Left lung (tissue), 10 donors: ENCODE results near the gene C18orf32. TPM values are rescaled to one million over a fixed set of nuclear protein-coding genes. Genes with fewer than 3 reads are reported as not detected.
"Not testable (repeated sequence)": the region's sequence is repeated elsewhere in the genome, so short reads cannot be mapped to it uniquely, and the experiment has no call there.

ENCODE experiments used
- ATAC-seq: fragments of 200-7000 bp; cut with Tn5 transposase; one replicate; pipeline ENCODE4 v1.9.1; 2020; ENCODE audit warnings: moderate library complexity
- DNase-seq, 4 donors: peaks; one replicate each; pipeline ENCODE4 v3.0.0-alpha.2; 2013 to 2020
- H3K27ac ChIP-seq, 2 donors: fragments of 200-600 bp; sonication (generic) in 1 of 2; one replicate each; pipeline versions ENCODE4 v1.5.0 to v1.8.0; 2020 to 2021
- H3K27me3 ChIP-seq, 2 donors: fragments of 200-600 bp; sonication (generic) in 1 of 2; one replicate each; pipeline versions ENCODE4 v1.5.0 to v1.8.0; 2020 to 2021
- H3K36me3 ChIP-seq, 2 donors: fragments of 200-600 bp; sonication (generic) in 1 of 2; one replicate each; pipeline versions ENCODE4 v1.5.0 to v1.8.0; 2020 to 2021
- H3K4me1 ChIP-seq, 2 donors: fragments of 200-600 bp; one replicate each; pipeline ENCODE4 v1.8.0; 2021
- H3K4me3 ChIP-seq, 2 donors: fragments of 200-600 bp; sonication (generic) in 1 of 2; one replicate each; pipeline versions ENCODE4 v1.5.0 to v1.8.0; 2020 to 2021; ENCODE audit warnings: mild to moderate bottlenecking in 1 of 2
- H3K9me3 ChIP-seq, 2 donors: fragments of 200-600 bp; sonication (generic) in 1 of 2; one replicate each; pipeline versions ENCODE4 v1.5.0 to v1.8.0; 2020 to 2021
- CTCF ChIP-seq, 2 donors: fragments of 200-600 bp; sonication (generic) in 1 of 2; IDR thresholded peaks; one replicate each; pipeline versions ENCODE4 v1.5.0 to v1.8.0; 2021; ENCODE audit warnings: antibody characterized with exemption in 2 of 2
- intact Hi-C, 2 donors: fragments of 100-400 bp; cut with DNase I; formaldehyde crosslinking; loops; one replicate each; pipeline versions ENCODE4 v1.11.2 to v1.14.2; 2022
- polyA plus RNA-seq, 6 donors: library from polyadenylated mRNA; unstranded; fragments of 120-200 nt; gene quantifications; one replicate each; pipeline ENCODE4 v1.2.1, GENCODE V29; 2013; ENCODE audit not compliant: insufficient read length in 6 of 6
- total RNA-seq, 2 donors: library from RNA; stranded (reverse); fragmentation: NEBNext Ultra II Directional; extraction: Animal tissue kit (Norgen Biotek cat#: 25700); gene quantifications; one replicate each; pipeline ENCODE4 v1.2.1, GENCODE V29; 2021
- donor health status: DM: no; HTN: yes; CAD: no.
- donor health status: DM: no; HTN: no; CAD: no.

Gene C18orf32
- total and polyA plus RNA-seq, 8 donors = 22.3 to 78.6 (median 25.6) TPM

GRCh38 chr18:49514577-49514976 lies 27.5 kb upstream of the C18orf32 start:
- Histone ChIP-seq H3K9me3 (no peaks in the 10 kb centered on the region), H3K4me3 (no peak overlapping the region), H3K36me3 (no peaks in the 10 kb centered on the region), H3K4me1 (no peaks in the 10 kb centered on the region), H3K27me3 (no peaks in the 10 kb centered on the region), H3K27ac (no peak overlapping the region)
- DNase-seq = no peak
- no peak for ATAC-seq
- intact Hi-C loops = loop anchor here in 1 of 2 donors (5.0 kb wide), 1 partner anchor 338 kb away; no protein-coding TSS in a partner anchor
- TF ChIP-seq CTCF (IDR thresholded peaks at IDR 0.05) = no peak

- not testable (repeated sequence) for H3K27me3 ChIP-seq, DNase-seq, H3K36me3 ChIP-seq, H3K27ac ChIP-seq, H3K4me1 ChIP-seq, ATAC-seq, H3K9me3 ChIP-seq, H3K4me3 ChIP-seq
- intact Hi-C loops = loop anchor here in 1 of 2 donors (5.0 kb wide), 1 partner anchor 339 kb away; no protein-coding TSS in a partner anchor
These were observed 25.8 kb upstream of the C18orf32 start for GRCh38 chr18:49512876-49513275.

- ATAC-seq = peak; percentile 88
- Histone ChIP-seq H3K36me3 (no peaks in the 10 kb centered on the region), H3K27ac (no peak overlapping the region), H3K9me3 (no peaks in the 10 kb centered on the region), H3K4me3 (no peak overlapping the region), H3K27me3 (no peaks in the 10 kb centered on the region), H3K4me1 (no peaks in the 10 kb centered on the region)
- DNase-seq = peak in 2 of 4 donors; percentile 37 to 62
- intact Hi-C loops = loop anchor here in 1 of 2 donors (5.0 kb wide), 1 partner anchor 342 kb away; no protein-coding TSS in a partner anchor
- TF ChIP-seq CTCF (IDR thresholded peaks at IDR 0.05) = peak; percentile 67 to 91
These were observed 23.5 kb upstream of the C18orf32 start for GRCh38 chr18:49510393-49511115.

- ATAC-seq, H3K4me1 ChIP-seq, intact Hi-C loops, H3K36me3 ChIP-seq, DNase-seq, H3K9me3 ChIP-seq, H3K4me3 ChIP-seq, H3K27ac ChIP-seq, H3K27me3 ChIP-seq: not testable (repeated sequence)
These were observed 19.4 kb upstream of the C18orf32 start for GRCh38 chr18:49506438-49506837.

GRCh38 chr18:49503931-49504330 lies 16.9 kb upstream of the C18orf32 start:
- no peaks in the 10 kb centered on the region for H3K4me1 ChIP-seq
- H3K27me3 ChIP-seq = peaks cover 5 to 18% of the 10 kb centered on the region in 2 donors
- DNase-seq (no peak), ATAC-seq (no peak)
- no peak for TF ChIP-seq CTCF (IDR thresholded peaks at IDR 0.05)
- H3K27ac ChIP-seq = no peak overlapping the region
- H3K9me3 ChIP-seq = no peaks in the 10 kb centered on the region
- intact Hi-C loops = no loop called here
- H3K36me3 ChIP-seq = no peaks in the 10 kb centered on the region
- no peak overlapping the region for H3K4me3 ChIP-seq

- Histone ChIP-seq H3K4me3 (no peak overlapping the region), H3K36me3 (no peaks in the 10 kb centered on the region), H3K27me3 (peaks cover 5 to 20% of the 10 kb centered on the region in 2 donors), H3K27ac (no peak overlapping the region), H3K9me3 (no peaks in the 10 kb centered on the region), H3K4me1 (no peaks in the 10 kb centered on the region)
- intact Hi-C loops = no loop called here
- DNase-seq (no peak), ATAC-seq (no peak)
- TF ChIP-seq CTCF (IDR thresholded peaks at IDR 0.05) = no peak
These were observed 13.3 kb upstream of the C18orf32 start for GRCh38 chr18:49500201-49500921.
